Measurements from ENCODE around the gene POU2F1. TPM values are rescaled to one million over a fixed set of nuclear protein-coding genes. Genes with fewer than 3 reads are reported as not detected.
A peak's percentile ranks its signal among the peaks of the same experiment; 100 is the strongest.

POU2F1 gene
- total RNA-seq, 8 experiments from 2014 or later: 11.4 to 29.7 (median 20.2) TPM

- in situ Hi-C loops (cut with MboI; ENCODE audit: low pct_unique_long_range_greater_than_20kb in 2 of 9, low sequenced_read_pairs in 9 of 9, unreplicated experiment in 9 of 9): loop anchor here in 5 of 9 experiments (25.0 kb wide), 2 partner anchors 167 to 267 kb away; no protein-coding TSS in a partner anchor
- ATAC-seq (replicated peaks in 6 of 8): peak in 6 of 8 experiments; percentile 21 to 59 (median 30)
Observed at GRCh38 chr1:167270349-167271092, 49.8 kb downstream of the POU2F1 start.

GRCh38 chr1:167272369-167272957, 51.8 kb downstream of the POU2F1 start:
- WGBS, 10 experiments: 40 to 100% (median 88%) methylated on average over 1 to 3 of the region's 3 CpGs; no CpG with 5 or more reads in 1 of the 10 experiments
- no peak overlapping the region for H3K27ac ChIP-seq
- in situ Hi-C loops (cut with MboI; ENCODE audit: low pct_unique_long_range_greater_than_20kb in 2 of 9, low sequenced_read_pairs in 9 of 9, unreplicated experiment in 9 of 9): loop anchor here in 5 of 9 experiments (25.0 kb wide), 2 partner anchors 165 to 265 kb away; no protein-coding TSS in a partner anchor
- no peak for ATAC-seq (replicated peaks in 6 of 8)
- no peak overlapping the region for H3K4me3 ChIP-seq
- peaks cover 8 to 19% of the 10 kb centered on the region in 2 donors for H3K4me1 ChIP-seq (replicated peaks in 1 of 2)

More at GRCh38 chr1:167270349-167271092, 49.8 kb downstream of the POU2F1 start:
- Histone ChIP-seq H3K27ac (no peak overlapping the region), H3K4me3 (no peak overlapping the region), H3K4me1 (replicated peaks in 1 of 2) (peaks cover 8 to 19% of the 10 kb centered on the region in 2 donors)
- 11 to 93% (median 73%) methylated on average over 1 of the region's 1 CpG; no CpG with 5 or more reads in 2 of the 10 experiments for WGBS, 10 experiments

- H3K27ac ChIP-seq: no peak overlapping the region
- 66 to 100% (median 81%) methylated on average over 1 to 8 of the region's 12 CpGs; no CpG with 5 or more reads in 1 of the 10 experiments for WGBS, 10 experiments
- peaks cover 8 to 18% of the 10 kb centered on the region in 2 donors for H3K4me1 ChIP-seq (replicated peaks in 1 of 2)
- in situ Hi-C loops (cut with MboI; ENCODE audit: low pct_unique_long_range_greater_than_20kb in 2 of 9, low sequenced_read_pairs in 9 of 9, unreplicated experiment in 9 of 9): loop anchor here in 5 of 9 experiments (25.0 kb wide), 2 partner anchors 164 to 264 kb away; no protein-coding TSS in a partner anchor
- no peak overlapping the region for H3K4me3 ChIP-seq
- peak in 6 of 8 experiments; percentile 55 to 89 (median 76) for ATAC-seq (replicated peaks in 6 of 8)
Observed at GRCh38 chr1:167273027-167273800, 52.5 kb downstream of the POU2F1 start.

GRCh38 chr1:167274061-167274460, 53.4 kb downstream of the POU2F1 start:
- WGBS, 10 experiments: 88 to 100% (median 100%) methylated on average over 1 of the region's 1 CpG
- Histone ChIP-seq H3K4me3 (no peak overlapping the region), H3K27ac (no peak overlapping the region), H3K4me1 (replicated peaks in 1 of 2) (peaks cover 8 to 14% of the 10 kb centered on the region in 2 donors)
- in situ Hi-C loops (cut with MboI; ENCODE audit: low pct_unique_long_range_greater_than_20kb in 2 of 9, low sequenced_read_pairs in 9 of 9, unreplicated experiment in 9 of 9): loop anchor here in 5 of 9 experiments (25.0 kb wide), 2 partner anchors 163 to 263 kb away; no protein-coding TSS in a partner anchor
- ATAC-seq (replicated peaks in 6 of 8): no peak

- in situ Hi-C loops (cut with MboI; ENCODE audit: low pct_unique_long_range_greater_than_20kb in 2 of 9, low sequenced_read_pairs in 9 of 9, unreplicated experiment in 9 of 9): no loop called here
- Histone ChIP-seq H3K27ac (no peak overlapping the region), H3K4me1 (replicated peaks in 1 of 2) (peaks cover 0 to 11% of the 10 kb centered on the region in 2 donors), H3K4me3 (no peak overlapping the region)
- no peak for ATAC-seq (replicated peaks in 6 of 8)
- WGBS, 10 experiments: 60 to 100% (median 90%) methylated on average over 1 to 3 of the region's 3 CpGs; no CpG with 5 or more reads in 2 of the 10 experiments
Observed at GRCh38 chr1:167276969-167277368, 56.3 kb downstream of the POU2F1 start.

- WGBS, 10 experiments: 81 to 100% (median 100%) methylated on average over 2 to 5 of the region's 5 CpGs; no CpG with 5 or more reads in 1 of the 10 experiments
- H3K27ac ChIP-seq: no peak overlapping the region
Observed at GRCh38 chr1:167278497-167278896, 57.8 kb downstream of the POU2F1 start.

GRCh38 chr1:167280912-167281311, 60.2 kb downstream of the POU2F1 start:
- in situ Hi-C loops (cut with MboI; ENCODE audit: low pct_unique_long_range_greater_than_20kb in 2 of 9, low sequenced_read_pairs in 9 of 9, unreplicated experiment in 9 of 9): no loop called here
- ATAC-seq (replicated peaks in 6 of 8): peak in 3 of 8 experiments; percentile 65 to 76 (median 75)
- Histone ChIP-seq H3K4me3 (no peak overlapping the region), H3K4me1 (replicated peaks in 1 of 2) (no peaks in the 10 kb centered on the region), H3K27ac (no peak overlapping the region)
- WGBS, 10 experiments: 0 to 100% (median 60%) methylated on average over 2 to 3 of the region's 3 CpGs; no CpG with 5 or more reads in 2 of the 10 experiments

More at GRCh38 chr1:167278497-167278896, 57.8 kb downstream of the POU2F1 start:
- Histone ChIP-seq H3K4me3 (no peak overlapping the region), H3K4me1 (replicated peaks in 1 of 2) (peaks cover 0 to 4% of the 10 kb centered on the region in 2 donors)
- in situ Hi-C loops (cut with MboI; ENCODE audit: low pct_unique_long_range_greater_than_20kb in 2 of 9, low sequenced_read_pairs in 9 of 9, unreplicated experiment in 9 of 9): no loop called here
- no peak for ATAC-seq (replicated peaks in 6 of 8)

GRCh38 chr1:167288390-167289074, 67.8 kb downstream of the POU2F1 start:
- in situ Hi-C loops (cut with MboI; ENCODE audit: low pct_unique_long_range_greater_than_20kb in 2 of 9, low sequenced_read_pairs in 9 of 9, unreplicated experiment in 9 of 9): no loop called here
- 65 to 100% (median 82%) methylated on average over 1 to 3 of the region's 3 CpGs for WGBS, 10 experiments
- no peak overlapping the region for H3K4me3 ChIP-seq
- H3K4me1 ChIP-seq (replicated peaks in 1 of 2): peaks cover 2 to 12% of the 10 kb centered on the region in 2 donors
- H3K27ac ChIP-seq: no peak overlapping the region
- no peak for ATAC-seq (replicated peaks in 6 of 8)

- H3K4me1 ChIP-seq (replicated peaks in 1 of 2): peaks cover 2 to 12% of the 10 kb centered on the region in 2 donors
- 70 to 100% (median 100%) methylated on average over 1 of the region's 1 CpG; no CpG with 5 or more reads in 1 of the 10 experiments for WGBS, 10 experiments
- no peak overlapping the region for H3K27ac ChIP-seq
- in situ Hi-C loops (cut with MboI; ENCODE audit: low pct_unique_long_range_greater_than_20kb in 2 of 9, low sequenced_read_pairs in 9 of 9, unreplicated experiment in 9 of 9): no loop called here
- H3K4me3 ChIP-seq: no peak overlapping the region
- ATAC-seq (replicated peaks in 6 of 8): no peak
Observed at GRCh38 chr1:167289075-167289442, 68.4 kb downstream of the POU2F1 start.

- WGBS, 10 experiments: 0 to 100% (median 93%) methylated on average over 1 to 5 of the region's 5 CpGs; no CpG with 5 or more reads in 1 of the 10 experiments
- H3K4me1 ChIP-seq (replicated peaks in 1 of 2): peaks cover 2 to 12% of the 10 kb centered on the region in 2 donors
- H3K4me3 ChIP-seq: no peak overlapping the region
- H3K27ac ChIP-seq: no peak overlapping the region
- in situ Hi-C loops (cut with MboI; ENCODE audit: low pct_unique_long_range_greater_than_20kb in 2 of 9, low sequenced_read_pairs in 9 of 9, unreplicated experiment in 9 of 9): no loop called here
- ATAC-seq (replicated peaks in 6 of 8): peak in 1 of 8 experiments; percentile 46
Observed at GRCh38 chr1:167289966-167290365, 69.3 kb downstream of the POU2F1 start.

- ATAC-seq (replicated peaks in 6 of 8): no peak
- no peak overlapping the region for H3K4me3 ChIP-seq
- in situ Hi-C loops (cut with MboI; ENCODE audit: low pct_unique_long_range_greater_than_20kb in 2 of 9, low sequenced_read_pairs in 9 of 9, unreplicated experiment in 9 of 9): no loop called here
- peaks cover 2 to 7% of the 10 kb centered on the region in 2 donors for H3K4me1 ChIP-seq (replicated peaks in 1 of 2)
- 80 to 100% (median 93%) methylated on average over 1 to 3 of the region's 3 CpGs; no CpG with 5 or more reads in 2 of the 10 experiments for WGBS, 10 experiments
- no peak overlapping the region for H3K27ac ChIP-seq
Observed at GRCh38 chr1:167291539-167292185, 71.0 kb downstream of the POU2F1 start.

GRCh38 chr1:167292216-167292615, 71.5 kb downstream of the POU2F1 start:
- ATAC-seq (replicated peaks in 6 of 8): no peak
- peaks cover 0 to 1% of the 10 kb centered on the region in 2 donors for H3K4me1 ChIP-seq (replicated peaks in 1 of 2)
- no peak overlapping the region for H3K27ac ChIP-seq
- in situ Hi-C loops (cut with MboI; ENCODE audit: low pct_unique_long_range_greater_than_20kb in 2 of 9, low sequenced_read_pairs in 9 of 9, unreplicated experiment in 9 of 9): no loop called here
- H3K4me3 ChIP-seq: no peak overlapping the region

Data from motor neuron (in vitro differentiated cells).